Stimulated activated CD4-positive, alpha-beta T cell treated with anti-CD3 and anti-CD28 coated beads, Interleukin-15, amount 100 ng/mL, for 24 hours (primary cell): ENCODE results near the gene SRGAP1.
"Not testable (repeated sequence)": the region's sequence is repeated elsewhere in the genome, so short reads cannot be mapped to it uniquely, and the experiment has no call there.

Source experiments
- DNase-seq: peaks from one replicate; pipeline ENCODE4 v3.0.0-alpha.2; 2020

Gene SRGAP1

DNA sequence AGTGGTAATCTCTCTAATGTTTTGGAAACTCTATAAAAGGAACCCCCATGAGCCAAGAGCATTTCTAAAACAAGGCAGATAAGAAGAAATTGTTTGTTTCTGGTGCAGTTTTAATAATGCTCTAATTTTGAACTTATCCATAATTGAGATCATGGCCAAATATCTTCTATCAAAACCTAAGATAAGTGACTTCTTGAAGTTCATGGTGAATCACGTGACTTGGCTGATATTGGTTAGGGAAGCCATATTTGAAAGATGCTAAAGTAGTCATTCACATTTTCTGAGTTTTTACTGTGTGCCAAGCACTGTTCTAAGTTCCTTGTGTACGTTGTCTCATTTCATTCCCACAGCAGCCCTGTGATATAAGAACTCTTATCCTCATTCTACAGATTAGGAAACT is 219.7 kb downstream of the SRGAP1 start:
- no peak for DNase-seq

- no peak for DNase-seq
These were observed 220.2 kb downstream of the SRGAP1 start for GRCh38 chr12:64064706-64065105.

DNA sequence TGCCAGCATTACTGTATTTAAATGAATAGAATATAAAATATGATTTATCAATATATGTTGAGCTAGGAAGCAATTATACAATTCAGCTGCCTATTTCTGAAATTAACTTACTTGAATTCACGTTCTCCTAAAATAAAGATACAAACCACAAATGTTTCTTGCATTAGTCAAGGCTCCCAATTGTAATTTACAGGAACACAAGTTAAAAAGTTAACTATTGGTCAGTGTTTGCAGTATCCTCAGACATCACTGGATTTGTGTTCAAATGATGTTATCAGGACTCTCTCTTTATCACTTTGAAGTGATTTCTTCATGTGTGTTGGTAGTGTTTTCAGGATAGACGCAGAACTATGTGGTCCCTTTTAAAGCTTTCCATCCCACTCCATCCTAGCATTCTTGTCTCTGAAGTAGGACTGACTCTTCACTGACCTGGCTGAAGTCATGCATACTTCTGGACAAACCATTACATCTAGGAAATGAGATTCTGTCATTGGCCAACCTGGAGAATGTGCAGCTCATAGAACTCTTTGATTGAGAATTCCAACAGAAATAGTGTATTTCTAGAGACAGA is 221.5 kb downstream of the SRGAP1 start:
- DNase-seq, result no peak

DNA sequence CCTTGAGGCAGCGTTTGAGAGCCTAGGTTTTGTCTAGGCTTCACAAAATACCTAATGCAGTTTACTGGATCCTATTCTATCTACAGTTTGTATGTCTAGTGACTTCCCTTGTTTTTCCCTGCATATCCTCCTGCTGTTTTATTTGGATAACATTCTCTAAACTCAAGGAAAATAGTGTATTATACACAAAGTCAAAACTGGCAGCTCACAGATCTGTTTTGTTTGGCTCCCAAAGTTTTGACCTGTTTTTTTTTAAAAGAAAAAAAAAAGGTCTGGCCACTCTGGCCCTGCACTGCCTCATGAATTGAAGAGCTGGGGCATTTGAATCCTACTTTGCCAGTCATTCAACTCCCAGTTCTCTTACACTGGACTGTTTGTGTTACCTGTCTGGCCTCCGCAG is 222.3 kb downstream of the SRGAP1 start:
- no peak for DNase-seq

GRCh38 chr12:64070454-64070853 is 226.0 kb downstream of the SRGAP1 start:
- DNase-seq, result no peak

GRCh38 chr12:64072916-64073575 is 228.5 kb downstream of the SRGAP1 start:
- DNase-seq, result no peak

GRCh38 chr12:64076565-64076964 is 232.1 kb downstream of the SRGAP1 start:
- not testable (repeated sequence) for DNase-seq

- DNase-seq, result no peak
These were observed 233.4 kb downstream of the SRGAP1 start for GRCh38 chr12:64077922-64078321.

- no peak for DNase-seq
These were observed 236.0 kb downstream of the SRGAP1 start for GRCh38 chr12:64080319-64081007.

- no peak for DNase-seq
These were observed 236.5 kb downstream of the SRGAP1 start for GRCh38 chr12:64081008-64081404.

DNA sequence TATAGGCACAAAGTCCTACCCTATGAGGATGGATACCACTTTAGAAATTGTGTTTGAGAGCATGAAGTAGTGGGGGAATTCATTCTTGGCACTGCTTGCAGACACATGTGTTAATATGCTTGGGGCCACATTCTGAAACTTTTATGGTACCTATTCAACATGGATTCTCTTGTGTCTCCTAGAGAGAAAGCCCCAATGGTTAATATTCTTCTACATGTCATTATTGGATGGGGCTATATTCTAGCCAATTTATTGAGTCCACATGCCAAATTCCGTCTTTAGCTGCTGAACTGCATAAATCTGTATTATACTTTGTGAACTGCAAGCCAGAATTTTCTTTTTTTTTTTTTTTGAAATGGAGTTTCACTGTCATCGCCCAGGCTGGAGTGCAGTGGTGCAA is 237.6 kb downstream of the SRGAP1 start:
- DNase-seq, result no peak

DNA sequence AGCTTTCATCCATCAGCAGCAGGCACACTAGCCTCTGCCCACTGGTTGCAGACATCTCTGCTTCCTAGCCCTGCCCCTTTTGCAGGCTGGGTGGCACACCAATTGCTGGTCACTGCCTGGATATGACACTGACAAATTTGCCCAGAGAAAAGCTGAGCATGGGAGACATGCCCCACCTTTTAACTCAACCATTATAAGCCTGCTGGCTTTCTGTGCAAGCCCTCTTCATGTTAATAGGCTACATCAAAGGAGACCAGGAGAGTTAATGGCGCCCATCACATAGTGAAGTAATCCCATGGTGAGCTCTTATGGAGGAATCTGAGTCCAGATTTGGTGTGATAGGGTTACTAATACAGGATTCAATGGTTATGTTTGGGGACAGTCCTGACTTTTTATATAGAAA is 238.4 kb downstream of the SRGAP1 start:
- DNase-seq, result no peak

DNA sequence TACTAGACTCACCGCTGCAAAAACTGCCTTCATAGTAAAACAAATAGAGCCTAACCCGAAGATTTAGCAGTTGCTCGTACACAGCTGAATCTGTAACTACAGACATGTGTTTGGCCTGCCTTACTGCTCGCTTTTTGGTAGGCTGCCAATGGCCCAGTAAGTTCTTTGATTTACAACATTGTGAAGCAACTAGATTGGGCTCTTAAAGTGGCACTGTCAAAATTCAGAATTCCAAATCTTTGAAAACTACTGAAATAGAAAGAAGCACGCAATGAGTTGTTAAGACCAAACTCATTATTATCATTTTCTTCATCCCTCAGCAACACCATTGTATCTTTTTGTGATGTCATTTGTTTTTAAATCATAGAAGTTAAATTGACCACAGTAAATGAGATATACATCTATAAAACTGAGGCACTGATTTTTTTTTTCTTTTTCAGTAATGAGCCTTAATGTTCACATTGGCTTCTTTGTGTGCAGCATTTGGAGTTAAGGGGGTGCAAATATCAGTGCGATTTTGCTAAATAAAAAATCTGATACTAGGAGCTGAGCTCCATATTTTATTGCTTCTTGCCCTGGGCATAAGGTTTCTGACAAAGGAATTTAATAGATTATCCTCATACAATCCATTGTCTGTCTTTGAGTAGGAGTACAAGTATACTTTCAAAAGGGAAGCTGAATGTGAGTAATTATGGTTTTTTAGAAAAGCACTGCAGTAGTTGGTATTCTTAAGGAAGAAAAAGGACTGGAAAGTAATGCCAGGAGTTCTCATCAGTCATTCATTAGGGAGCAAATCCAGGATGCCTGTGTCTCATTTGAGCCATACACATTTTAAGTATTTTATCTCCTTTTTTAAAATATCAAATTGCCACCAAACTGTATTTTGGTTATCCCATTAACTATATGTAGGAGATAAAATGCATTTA is 239.0 kb downstream of the SRGAP1 start:
- no peak for DNase-seq

DNA sequence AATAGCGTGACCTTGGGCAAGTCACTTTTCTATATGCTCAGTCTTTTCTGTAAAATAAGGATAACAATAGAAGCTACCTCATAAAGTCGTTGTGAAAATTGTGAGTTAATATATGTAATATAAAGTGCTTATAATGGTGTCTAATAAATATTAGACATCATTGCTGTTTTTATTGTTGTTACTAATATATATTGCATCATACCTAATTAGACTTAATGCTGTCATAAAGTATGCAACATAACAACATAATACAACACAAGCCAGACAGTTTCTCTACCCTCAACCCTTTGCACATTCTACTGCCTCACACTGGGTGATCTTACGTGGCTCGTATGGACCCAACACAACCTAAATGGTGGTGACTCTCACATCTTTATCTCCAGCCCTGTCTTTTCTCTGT is 240.7 kb downstream of the SRGAP1 start:
- DNase-seq, result no peak

DNA sequence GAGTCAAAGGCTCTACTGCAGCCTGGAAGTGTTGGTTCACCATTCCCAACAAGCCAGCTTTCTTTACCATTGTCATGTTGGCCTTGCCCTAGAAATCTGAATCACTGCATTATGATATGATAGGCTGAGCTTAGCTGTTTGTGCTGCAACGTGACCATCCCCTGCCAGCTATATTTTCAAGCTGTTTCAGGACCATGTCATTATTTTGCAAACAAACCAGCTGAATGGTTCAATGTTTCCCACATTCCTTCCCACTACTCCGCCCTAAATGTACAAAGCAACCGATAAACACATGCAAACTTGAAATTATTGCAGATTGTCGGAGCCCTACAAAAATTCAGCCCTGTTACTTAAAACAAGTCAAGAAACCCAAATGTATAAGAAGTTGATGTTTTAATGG is 241.5 kb downstream of the SRGAP1 start:
- DNase-seq, result no peak

- DNase-seq, result no peak
These were observed 242.4 kb downstream of the SRGAP1 start for GRCh38 chr12:64086946-64087345.

DNA sequence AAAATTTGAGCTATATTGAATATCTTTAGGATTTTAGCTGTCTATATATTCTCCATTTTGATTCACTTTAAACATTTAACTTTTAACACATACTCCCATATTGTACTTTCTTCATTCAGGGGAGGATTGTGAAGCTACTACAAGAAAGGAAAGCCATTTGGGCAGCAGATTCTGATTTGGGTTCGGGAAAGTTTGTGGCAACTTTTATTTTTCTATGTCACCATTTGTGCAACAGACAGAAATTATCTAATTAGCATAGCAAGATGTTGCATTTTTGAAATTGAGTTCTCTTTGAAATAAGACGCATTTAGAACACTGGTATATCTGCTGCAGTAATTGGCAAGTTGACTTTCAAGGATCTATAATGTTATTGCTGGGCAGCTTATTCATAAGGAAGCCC is 243.3 kb downstream of the SRGAP1 start:
- DNase-seq, result no peak

DNA sequence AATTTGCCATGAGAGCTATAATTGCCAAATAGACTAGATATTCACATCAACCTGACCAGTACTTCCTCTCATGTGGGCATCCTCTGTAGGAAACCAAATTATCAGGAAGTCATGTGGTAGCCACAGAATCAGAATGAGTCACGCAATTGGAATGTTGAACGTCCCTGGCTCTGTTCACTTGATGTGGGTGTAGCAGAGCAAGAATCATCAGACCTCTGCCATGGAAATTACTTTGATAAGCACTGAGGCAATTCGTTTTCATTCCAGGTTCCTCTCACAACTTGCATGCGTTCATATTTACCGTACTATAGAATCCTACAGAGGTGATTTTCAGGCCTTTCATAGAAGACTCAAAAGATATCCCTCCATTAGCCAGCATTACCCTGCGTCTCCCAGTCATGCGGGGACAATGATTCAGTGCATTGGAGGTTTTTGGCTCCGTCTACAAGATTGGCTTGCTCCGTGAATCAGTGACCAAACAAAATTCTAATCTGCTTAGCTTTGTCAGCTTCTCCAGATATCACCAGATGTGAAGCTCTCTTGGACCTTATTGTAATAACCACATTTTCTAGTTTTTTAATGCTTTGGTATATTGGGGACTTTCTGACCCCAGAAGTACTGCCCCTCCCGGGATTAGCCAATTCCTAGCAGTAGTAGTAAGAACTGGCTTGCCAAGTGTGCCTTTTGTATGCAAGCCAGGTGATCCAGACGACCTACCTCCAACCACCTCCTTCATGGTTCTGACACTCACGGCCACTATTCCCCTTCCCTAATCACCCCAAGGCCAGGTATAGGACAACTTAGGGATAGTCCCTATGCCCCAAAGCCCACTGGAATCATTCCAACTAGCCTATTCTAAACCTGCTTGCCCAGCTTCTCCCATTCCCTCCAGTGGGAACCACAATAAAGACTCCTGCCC is 244.2 kb downstream of the SRGAP1 start:
- no peak for DNase-seq

- DNase-seq, result no peak
These were observed 245.5 kb downstream of the SRGAP1 start for GRCh38 chr12:64090047-64090446.

- no peak for DNase-seq
These were observed 246.7 kb downstream of the SRGAP1 start for GRCh38 chr12:64091186-64091585.

DNA sequence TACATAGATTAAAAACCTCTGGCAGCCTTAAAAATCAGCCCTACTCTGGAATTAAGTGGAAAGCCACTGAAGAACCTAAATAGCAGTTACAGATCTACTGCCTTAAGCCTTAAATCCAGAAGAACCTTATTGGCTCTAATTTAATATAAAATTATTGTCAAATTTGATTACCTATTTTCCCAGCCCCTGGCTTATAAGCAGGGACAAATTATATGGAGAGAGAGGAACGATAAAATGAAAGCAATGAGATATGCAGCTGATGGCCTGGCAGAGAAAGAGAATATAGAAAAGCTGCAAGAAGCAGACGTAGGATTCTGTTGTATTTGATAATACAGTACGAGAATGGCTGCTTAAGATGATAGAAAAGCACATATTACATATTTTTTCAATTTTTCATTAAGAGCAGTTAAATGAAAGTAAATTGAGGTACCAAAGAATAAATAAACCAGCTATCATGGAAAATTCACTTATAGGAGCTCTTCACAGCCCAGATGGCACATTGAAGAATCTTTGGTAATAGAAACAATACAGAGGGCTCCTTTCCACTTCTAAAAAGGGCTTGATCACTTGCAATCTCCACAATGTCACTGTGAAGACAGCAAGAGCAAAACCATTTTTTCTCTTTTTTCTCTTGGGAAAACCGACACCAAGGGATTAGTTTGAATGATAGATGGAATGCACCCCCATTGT is 248.2 kb downstream of the SRGAP1 start:
- DNase-seq, result no peak

GRCh38 chr12:64093689-64094088 is 249.2 kb downstream of the SRGAP1 start:
- DNase-seq, result no peak
